ENCODE measurements around the gene TMEM218.
A peak's percentile ranks its signal among the peaks of the same experiment; 100 is the strongest.

The TMEM218 gene

DNA sequence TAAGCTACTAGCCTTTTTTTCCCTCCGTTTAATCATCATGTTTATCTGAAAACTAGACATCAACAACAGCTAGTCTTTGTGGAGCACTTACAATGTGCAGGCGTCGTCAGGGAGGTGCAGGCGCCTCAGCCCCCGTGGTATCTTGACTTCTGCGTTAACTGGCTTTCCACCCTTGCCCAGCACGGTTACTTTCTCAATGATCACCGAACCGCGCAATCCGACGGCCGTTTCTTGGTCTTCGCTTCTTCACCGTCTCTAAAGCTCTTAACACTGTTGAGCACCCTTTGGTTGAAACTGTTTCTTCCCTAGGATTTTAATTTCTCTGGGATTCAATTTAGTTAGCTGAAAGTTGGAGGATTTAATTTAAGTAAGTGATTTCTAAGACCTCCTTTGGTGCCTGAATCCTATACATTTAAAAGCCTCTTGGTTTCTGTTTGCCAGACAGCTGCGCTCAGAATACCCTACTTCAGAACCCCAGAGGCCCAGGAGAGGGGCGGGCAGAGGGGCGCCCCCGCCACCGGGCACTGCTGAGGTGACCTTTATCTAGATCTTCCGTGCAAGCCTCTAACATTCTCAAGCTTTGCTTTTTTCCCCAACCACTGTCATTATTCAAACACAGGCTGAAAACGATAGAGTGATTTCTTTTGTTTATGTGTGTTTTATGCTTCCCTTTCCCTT, 18.0 kb upstream of the TMEM218 start:
- no peak for DNase-seq (ENCODE audit: low read depth in 2 of 2)

DNA sequence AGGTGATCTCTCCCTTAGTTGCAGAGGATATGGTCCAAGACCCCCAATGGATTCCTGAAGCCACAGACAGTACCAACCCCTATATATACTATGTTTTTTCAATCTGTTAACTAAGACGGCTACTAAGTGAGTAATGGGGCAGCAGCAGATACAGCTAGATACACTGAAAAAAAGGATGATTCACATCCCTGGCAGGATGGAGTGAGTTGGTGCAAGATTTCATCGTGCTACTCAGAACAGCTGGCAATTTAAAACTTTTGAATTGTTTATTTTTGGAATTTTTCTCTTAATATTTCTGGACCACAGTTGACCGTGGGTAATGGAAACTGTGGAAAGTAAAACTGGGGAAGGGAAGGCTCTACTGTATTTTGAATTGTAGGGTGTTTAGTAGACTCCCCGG, 17.0 kb upstream of the TMEM218 start:
- no peak for DNase-seq (ENCODE audit: low read depth in 2 of 2)

DNA sequence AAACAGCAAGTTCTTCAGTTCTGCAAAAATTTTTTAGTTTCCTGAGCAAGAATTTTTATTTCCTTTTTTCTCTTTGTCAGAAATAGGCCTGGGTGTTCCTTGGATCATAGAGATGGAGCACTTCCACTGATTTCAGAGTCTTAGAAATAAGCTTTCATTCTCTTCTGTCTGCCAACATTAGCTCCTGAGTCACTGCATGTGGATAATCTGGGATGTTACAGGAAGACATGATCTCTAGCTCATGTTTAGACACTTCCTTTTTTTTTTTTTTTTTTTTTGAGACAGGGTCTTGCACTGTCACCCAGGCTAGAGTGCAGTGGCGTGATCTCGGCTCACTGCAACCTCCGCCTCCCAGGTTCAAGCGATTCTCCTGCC, 13.2 kb upstream of the TMEM218 start:
- DNase-seq (ENCODE audit: low read depth in 2 of 2) = no peak

DNA sequence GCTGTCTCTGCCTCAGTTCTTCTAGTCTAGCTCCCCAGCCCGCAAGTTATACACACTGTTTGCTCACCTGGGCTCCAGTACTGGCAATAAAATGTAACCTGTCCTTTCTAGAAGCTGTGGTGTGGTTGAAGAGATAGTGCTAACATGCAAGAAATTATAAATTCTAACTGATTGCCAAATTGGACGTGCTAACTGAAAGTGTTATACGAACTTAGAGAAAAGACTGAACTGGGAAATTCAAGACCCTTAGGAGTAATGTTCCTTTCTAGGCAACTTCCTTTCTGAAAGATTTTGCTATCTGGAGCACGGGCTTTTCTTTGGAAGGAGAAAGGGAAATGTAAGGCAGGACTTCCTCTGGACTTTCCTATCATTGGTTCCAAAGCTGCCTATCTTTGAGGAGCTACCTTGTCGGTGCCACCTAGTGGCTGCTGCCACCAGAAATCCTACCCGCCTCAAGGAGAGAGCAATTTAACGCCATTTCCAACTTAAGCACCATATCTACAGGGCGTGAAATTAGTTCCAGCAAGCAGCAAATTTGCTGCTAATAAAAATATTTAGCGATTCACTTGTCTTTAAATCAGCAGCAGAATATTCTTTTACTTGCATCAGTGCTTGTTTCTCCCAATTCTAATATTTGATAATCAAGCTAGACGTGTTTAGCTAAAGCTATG, 12.7 kb upstream of the TMEM218 start:
- DNase-seq (ENCODE audit: low read depth in 2 of 2) = no peak

DNA sequence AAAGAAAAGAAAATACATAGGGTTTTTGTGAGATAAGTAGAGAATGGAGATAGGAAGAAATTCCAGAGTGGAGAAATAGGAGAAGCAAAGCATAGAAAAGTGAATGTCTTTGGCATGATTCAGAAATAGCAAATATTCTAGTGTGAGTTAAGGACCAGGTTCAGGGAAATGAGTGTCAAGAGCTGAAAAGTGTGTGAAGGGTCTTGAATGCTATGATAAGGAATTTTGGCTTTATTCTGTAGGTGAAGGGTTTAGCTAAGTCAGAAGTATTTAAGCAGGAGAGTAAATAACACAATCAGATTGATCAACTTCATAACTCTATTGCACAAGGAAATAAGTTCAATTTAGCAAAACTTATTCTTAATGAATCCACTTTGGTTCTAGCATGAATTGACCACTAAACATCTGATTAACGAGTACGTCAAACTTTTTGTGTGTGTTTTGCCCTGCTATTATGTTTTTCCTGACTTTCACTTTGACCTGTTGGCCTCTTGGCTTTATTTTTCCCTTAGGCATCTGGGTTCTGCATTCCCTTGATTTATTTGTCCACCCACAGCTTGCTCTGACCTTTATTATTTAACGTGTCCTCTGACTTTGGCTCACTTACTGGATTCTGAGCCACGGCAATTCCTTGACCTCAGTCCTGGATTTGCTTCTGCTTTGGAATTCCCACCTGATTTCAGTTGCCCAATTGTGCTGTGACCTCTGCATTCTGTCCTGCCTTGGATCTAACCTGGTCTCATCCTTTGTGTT, 11.9 kb upstream of the TMEM218 start:
- no peak for DNase-seq (ENCODE audit: low read depth in 2 of 2)

DNA sequence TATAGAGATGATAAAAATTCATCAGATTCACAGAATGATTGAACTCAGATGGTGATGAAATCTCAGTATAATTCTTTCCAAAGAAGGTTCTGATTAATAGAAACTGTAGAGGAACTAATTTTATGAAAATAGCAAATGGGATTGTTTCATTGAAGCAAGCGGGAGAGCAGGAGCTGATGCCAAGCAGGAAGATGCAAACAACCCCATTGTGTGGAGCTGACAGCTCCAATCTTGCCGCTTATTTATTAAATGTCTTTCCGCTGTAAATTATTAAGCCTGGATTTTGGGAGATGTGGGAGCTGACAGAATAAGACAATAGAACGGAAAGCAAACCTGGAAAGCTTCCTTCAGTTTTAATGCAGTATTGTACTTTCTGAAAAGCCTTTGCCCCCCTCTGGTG, 6.0 kb upstream of the TMEM218 start:
- no peak for DNase-seq (ENCODE audit: low read depth in 2 of 2)

DNA sequence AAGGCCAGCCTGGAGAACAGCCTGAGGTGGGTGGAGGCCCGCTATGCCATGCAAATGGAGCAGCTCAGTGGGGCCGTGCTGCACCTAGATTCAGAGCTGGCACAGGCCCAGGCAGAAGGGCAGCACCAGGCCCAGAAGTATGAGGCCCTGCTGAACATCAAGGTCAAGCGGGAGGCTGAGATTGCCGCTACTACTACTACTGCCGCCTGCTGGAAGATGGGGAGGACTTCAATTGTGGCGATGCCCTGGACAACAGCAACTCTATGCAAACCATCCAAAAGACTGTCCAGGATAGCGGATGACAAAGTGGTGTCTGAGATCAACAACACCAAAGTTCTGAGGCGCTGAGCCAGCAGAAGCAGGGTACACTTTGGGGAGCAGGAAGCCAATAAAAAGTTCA, 3.1 kb upstream of the TMEM218 start:
- no peak for DNase-seq (ENCODE audit: low read depth in 2 of 2)

DNA sequence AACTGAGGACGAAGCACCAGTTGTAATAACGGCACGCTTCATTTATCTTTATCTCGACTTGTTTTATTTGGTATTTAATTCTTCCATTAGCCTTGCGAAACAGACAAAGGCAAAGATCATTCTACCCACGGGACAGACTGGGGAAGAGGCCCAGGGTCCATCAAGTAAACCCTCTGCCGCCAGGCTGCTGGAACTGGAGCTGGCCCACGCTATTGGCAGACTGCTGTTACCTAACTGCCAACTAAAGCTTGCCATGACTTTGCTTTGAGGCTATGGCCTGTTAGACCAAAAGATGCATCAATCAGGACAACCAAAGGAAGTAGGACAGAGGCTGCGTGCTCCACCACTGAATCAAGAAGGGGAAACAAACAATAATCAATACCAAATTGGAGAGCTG, 780 bp upstream of the TMEM218 start:
- DNase-seq (ENCODE audit: low read depth in 2 of 2) = no peak

DNA sequence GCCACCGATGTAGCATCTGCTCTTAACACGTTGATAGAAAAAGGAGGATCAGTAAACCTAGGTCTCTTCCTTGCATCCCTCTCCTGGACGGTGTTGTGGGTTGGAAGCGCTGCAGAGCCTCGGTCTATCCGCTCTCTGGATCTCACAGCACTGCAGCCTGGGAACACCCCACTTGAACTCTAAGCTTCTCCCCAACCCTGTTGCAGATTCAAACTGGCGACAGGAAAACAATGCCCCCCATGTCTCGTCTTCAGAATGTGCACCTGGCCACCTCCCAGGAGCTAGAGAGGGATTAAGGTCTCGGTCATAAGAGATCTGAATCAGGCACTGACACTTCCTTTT, 454 bp downstream of the TMEM218 start:
- no peak for DNase-seq (ENCODE audit: low read depth in 2 of 2)

DNA sequence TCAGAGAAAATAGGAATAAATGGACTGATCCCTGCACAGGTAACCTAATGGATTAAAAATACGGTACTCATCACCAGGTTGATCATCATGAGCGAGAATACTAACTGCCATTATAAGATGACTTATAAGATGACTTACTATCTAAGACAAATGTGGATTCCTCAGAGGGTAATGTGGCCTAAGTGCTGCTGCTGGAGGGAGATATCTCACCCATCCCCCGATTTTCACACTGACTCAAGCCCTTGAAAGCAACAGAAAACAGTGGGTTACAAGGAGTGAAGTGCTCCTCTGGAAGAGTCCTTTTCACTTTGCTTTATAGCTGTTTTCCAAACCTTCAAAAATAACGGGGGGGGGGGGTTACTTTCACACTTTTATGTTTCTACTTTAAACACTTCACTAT, 920 bp downstream of the TMEM218 start:
- no peak for DNase-seq (ENCODE audit: low read depth in 2 of 2)

DNA sequence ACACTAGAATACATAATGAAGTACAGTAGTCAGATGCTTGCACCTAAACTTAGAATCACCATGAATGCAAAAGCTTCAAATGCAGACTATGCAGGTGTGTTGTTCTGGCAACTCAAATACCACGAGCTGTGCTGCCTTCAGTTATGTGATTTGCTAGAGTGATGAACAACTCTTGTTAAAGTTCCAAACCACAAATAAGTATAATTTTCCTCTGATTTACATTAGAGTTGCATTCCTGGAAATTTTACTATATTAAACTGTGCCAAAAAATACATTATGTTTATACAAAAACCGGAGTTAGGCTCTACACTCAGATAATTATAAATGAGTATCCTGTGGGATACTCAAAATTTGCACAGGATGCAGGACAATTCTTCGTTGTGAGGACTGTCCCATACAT, 3.0 kb downstream of the TMEM218 start:
- DNase-seq (ENCODE audit: low read depth in 2 of 2) = no peak

DNA sequence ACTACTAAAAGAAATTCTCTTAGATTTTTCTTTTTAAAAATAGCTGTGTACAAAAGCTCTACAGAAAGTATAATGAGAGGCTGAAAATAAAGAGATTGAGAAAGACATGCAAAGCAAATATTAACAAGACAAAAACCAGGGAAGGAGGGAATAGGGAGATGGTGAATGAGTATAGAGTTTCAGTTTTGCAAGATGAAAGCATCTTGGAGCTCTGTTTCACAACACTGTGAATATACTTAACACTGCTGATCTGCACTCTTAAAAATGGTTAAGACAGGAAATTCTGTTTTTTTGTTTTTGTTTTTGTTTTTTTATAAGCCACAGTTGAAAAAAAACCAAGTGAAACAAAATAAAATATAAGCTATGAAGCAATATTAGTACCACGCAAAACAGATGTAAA, 5.5 kb downstream of the TMEM218 start:
- DNase-seq (ENCODE audit: low read depth in 2 of 2) = no peak

DNA sequence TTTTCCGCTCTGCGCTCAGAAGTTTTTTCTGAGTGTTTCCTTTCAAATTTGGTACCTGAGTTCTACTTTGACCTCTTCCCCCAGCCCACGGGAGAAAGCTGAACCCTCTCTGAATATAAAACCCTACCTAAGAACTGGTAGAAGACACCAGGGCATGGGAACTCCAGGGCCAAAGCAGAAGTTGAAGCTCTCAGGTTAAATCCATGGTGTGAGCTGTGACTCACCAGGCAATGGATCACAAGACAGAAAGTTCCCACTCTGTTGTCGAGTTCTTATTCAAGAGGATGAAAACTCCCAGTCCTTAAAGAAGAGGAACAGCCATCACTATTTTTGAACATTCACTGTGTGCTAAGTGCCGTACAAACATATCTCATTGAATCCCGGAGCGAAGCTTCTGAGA, 8.9 kb downstream of the TMEM218 start:
- no peak for DNase-seq (ENCODE audit: low read depth in 2 of 2)

DNA sequence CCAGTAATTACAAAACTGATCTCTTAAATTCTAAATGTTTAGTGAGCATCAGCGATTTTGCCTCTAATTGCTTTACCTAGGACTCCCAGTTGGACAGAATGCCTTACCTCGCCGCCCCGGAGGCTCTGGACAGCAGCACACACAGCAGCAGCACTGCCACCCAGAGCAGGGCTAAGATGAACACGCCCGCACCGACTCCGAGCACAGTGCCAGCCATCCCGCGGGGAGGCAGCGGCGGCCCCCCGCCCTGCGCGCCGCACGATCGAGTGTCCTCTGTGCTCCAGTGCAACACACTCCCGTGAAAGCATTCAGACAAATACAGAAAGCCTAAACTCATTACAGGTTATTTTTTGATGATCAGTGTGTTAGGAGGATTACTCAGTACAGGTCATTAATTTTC, 9.4 kb downstream of the TMEM218 start:
- DNase-seq (ENCODE audit: low read depth in 2 of 2) = no peak

DNA sequence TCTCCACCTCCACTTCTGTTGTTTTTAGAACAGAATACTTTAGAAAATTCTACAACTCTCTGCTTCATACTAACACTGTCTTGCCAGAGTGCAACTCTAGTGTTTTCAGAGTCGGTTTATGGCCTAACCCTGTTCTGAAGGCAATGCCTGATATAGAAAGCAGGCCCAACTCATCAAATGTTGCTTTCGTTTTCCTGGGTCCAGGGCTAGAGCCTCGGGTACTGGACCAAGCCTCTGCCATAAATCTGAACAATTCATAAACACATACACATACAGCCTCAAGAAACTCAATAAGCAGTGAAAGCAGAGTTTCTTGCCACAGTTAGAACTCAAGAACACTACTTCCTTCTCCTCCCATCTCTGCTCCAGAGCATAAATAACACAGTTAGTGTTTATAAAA, 9.8 kb downstream of the TMEM218 start:
- DNase-seq (ENCODE audit: low read depth in 2 of 2) = no peak

DNA sequence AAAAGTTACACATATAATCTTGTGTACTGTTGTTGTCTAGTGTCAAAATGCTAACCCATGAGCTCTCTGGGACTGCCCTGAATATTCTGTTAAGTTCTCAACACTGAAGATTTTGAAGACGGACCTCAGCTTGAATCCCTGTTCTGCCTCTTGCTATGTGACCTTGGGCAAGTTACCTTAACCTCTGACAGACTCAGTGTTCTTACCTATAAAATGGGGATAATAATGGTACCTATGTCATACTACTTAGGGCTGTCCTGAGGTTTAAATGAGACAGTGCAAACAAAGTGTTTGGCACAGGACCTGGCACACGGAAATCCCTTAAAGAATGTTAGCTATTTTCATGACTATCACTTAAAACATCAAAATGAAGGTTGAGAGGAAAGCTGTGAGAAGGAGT, 11.3 kb downstream of the TMEM218 start:
- no peak for DNase-seq (ENCODE audit: low read depth in 2 of 2)

DNA sequence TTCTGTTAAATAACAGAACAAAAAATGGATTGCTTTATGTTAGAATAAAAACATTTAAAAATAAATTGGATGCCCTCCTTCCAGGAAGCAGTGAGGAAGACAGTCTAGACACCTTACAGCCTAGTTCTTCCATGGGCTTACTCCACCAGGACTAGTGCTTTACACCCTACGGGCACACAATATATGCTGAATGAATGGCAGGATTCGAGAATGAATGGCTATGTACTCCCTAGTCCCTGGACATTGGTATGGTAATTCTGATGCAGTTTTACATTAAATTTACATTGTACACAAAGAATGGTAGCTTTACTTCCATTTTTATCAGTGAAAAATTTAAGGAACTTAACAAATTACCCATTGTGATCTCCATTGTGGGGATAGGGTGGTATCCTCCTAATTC, 16.7 kb downstream of the TMEM218 start:
- DNase-seq (ENCODE audit: low read depth in 2 of 2) = no peak

DNA sequence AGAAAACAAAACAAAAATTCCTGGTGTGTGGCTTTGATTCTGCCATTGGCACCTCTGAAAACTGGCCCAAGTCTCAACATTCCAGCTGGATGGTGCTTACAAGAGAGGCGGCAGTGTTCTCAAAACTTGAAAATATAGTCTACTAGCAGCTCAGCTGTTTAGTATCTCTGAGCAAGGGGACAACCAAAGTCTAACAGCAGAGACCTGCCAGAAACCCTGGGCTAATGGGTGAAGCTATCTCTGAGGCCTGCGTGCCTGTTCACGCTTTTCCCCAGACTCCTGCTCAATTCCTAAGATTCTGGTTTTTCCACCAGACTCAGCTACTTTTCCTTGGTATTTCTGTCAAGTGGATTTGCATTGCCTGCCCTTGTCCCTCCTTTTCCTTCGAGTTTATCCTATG, 17.9 kb downstream of the TMEM218 start:
- DNase-seq (ENCODE audit: low read depth in 2 of 2) = no peak

DNA sequence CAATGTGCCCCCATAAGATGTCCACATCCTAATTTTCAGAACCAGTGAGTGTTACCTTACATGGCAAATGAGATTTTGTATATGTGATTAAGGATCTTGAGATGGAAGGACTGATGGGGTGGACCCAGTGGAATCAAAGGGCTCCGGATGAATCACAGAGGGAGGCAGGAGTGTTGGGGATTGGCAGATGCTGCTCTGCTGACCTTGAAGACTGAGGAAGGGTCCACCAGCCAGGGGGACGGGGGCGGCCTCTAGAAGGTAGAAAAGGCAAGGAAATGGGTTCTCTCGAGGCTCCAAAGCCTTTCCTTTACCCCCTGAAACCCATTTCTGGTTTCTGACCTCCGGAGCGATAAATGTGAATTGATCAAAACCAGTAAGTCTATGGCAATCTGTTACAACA, 18.8 kb downstream of the TMEM218 start:
- no peak for DNase-seq (ENCODE audit: low read depth in 2 of 2)

DNA sequence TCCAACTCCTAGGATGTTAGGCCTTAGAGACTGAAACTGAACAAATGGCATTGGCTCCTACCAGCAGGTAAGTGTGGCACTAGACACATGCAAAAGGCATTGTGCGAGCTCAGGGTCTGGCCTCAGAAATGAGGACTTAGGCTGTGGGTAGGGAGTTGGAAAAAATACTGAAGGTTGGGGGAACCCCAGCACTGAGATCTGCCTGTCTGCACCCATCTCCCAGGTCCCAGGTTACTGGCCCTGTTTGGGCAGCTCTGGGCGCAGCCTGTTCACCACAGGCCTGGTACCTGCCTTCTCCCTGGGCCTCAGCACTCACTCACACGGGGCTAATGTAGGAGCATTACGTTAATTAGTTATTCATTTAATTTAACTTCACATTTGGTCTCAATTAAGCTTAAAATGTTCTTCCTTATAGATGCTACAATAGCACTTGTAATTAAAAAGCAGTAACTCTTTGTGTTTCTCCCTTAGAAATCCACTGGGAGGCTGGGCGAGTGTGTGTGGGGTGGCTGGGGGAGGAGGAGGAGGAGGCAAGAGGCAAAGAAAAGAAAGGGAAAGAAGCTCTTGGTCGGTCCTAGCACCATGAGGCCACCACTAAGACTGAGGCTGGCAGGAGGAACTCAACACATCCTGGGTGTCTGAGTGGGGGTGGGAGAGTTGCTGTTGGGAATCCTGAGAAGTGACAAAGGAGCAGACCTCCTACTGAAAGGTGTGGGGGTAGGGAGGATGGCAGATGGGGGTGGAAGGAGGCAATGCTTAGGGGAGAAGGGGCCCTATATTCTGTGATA, 19.4 kb downstream of the TMEM218 start:
- DNase-seq (ENCODE audit: low read depth in 2 of 2) = no peak

DNA sequence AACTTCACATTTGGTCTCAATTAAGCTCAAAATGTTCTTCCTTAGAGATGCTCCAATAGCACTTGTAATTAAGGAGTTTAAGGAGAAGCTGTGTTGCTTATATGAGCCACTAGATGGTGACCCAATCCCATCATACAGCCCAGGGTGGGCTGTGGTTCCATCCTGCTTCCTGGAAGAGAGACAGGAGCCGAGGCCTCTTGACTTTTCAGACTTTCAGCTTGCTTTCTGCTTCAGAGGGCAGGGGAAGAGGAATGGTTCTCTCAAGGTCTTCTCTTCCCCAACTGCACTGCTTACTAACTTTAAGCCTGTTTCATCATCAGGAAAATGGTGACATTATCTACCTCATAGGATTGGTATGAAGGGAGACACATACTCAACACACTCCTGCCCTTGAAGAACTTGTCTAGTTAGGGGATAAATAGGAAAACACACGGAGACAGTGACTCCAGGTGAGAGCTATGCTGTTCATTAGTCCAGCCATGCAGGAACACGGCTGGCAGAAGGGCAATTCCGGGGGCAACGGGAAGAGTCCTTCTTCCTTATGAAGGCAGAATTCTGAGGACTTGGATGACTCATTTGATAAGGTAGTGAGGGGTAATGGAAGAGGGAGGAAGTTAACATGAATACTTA, 20.1 kb downstream of the TMEM218 start:
- peak; percentile 52 to 55 for DNase-seq (ENCODE audit: low read depth in 2 of 2)

DNA sequence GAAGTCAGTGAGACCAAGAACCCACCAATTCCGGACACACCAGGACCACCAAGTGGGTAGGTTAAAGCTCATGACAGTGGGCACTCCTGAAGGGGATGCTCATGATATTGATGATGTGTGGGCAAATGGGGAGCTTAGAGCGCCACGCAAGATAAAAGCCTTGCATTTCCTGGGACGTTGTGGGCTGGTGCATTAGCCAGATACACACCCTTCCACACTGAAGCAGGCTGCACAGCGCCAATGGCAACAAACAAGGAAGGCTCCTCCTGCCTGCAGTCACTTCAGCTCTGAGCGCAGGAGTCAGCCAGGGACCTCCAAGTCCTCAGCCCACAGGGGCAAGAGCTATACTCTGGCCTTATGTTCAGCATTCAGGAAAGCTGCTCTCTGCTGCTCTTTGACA, 20.6 kb downstream of the TMEM218 start:
- DNase-seq (ENCODE audit: low read depth in 2 of 2) = no peak

All from fibroblast of skin of left quadriceps (primary cell).